ENCODE results near the gene FZD1.
"Not testable (repeated sequence)": the region's sequence is repeated elsewhere in the genome, so short reads cannot be mapped to it uniquely, and the experiment has no call there.

The FZD1 gene

GRCh38 chr7:91306266-91306665 is 42.0 kb downstream of the FZD1 start:
- Histone ChIP-seq H3K27me3 (ENCODE audit: control insufficient read depth, insufficient read depth, low read length) (peaks cover 3% of the 10 kb centered on the region), H3K4me3 (ENCODE audit: low read length) (no peak overlapping the region), H3K4me1 (ENCODE audit: control insufficient read depth, insufficient read depth, low read length) (no peaks in the 10 kb centered on the region), H3K9me3 (replicated peaks; ENCODE audit: low read length) (no peaks in the 10 kb centered on the region), H3K36me3 (ENCODE audit: insufficient read depth, low read length) (no peaks in the 10 kb centered on the region), H3K9ac (ENCODE audit: low read depth, low read length) (no peak overlapping the region), H3K4me2 (ENCODE audit: low read length) (no peak overlapping the region)

- Histone ChIP-seq H3K9me3 (replicated peaks; ENCODE audit: low read length) (no peaks in the 10 kb centered on the region), H3K27me3 (ENCODE audit: control insufficient read depth, insufficient read depth, low read length) (peaks cover 3% of the 10 kb centered on the region), H3K9ac (ENCODE audit: low read depth, low read length) (no peak overlapping the region), H3K4me1 (ENCODE audit: control insufficient read depth, insufficient read depth, low read length) (no peaks in the 10 kb centered on the region), H3K4me3 (ENCODE audit: low read length) (no peak overlapping the region), H3K36me3 (ENCODE audit: insufficient read depth, low read length) (no peaks in the 10 kb centered on the region), H3K4me2 (ENCODE audit: low read length) (no peak overlapping the region)
These were observed 43.2 kb downstream of the FZD1 start for GRCh38 chr7:91307467-91307866.

- not testable (repeated sequence) for H3K4me3 ChIP-seq (ENCODE audit: low read length); H3K9me3 ChIP-seq (replicated peaks; ENCODE audit: low read length); H3K36me3 ChIP-seq (ENCODE audit: insufficient read depth, low read length); H3K27me3 ChIP-seq (ENCODE audit: control insufficient read depth, insufficient read depth, low read length); H3K9ac ChIP-seq (ENCODE audit: low read depth, low read length); H3K4me2 ChIP-seq (ENCODE audit: low read length); H3K4me1 ChIP-seq (ENCODE audit: control insufficient read depth, insufficient read depth, low read length)
These were observed 44.0 kb downstream of the FZD1 start for GRCh38 chr7:91308191-91308590.

- Histone ChIP-seq H3K27me3 (ENCODE audit: control insufficient read depth, insufficient read depth, low read length) (no peaks in the 10 kb centered on the region), H3K4me1 (ENCODE audit: control insufficient read depth, insufficient read depth, low read length) (no peaks in the 10 kb centered on the region), H3K36me3 (ENCODE audit: insufficient read depth, low read length) (no peaks in the 10 kb centered on the region), H3K9ac (ENCODE audit: low read depth, low read length) (no peak overlapping the region), H3K4me3 (ENCODE audit: low read length) (no peak overlapping the region), H3K4me2 (ENCODE audit: low read length) (no peak overlapping the region), H3K9me3 (replicated peaks; ENCODE audit: low read length) (no peaks in the 10 kb centered on the region)
These were observed 46.7 kb downstream of the FZD1 start for GRCh38 chr7:91310830-91311460.

- Histone ChIP-seq H3K9ac (ENCODE audit: low read depth, low read length) (no peak overlapping the region), H3K36me3 (ENCODE audit: insufficient read depth, low read length) (no peaks in the 10 kb centered on the region), H3K9me3 (replicated peaks; ENCODE audit: low read length) (no peaks in the 10 kb centered on the region), H3K27me3 (ENCODE audit: control insufficient read depth, insufficient read depth, low read length) (no peaks in the 10 kb centered on the region), H3K4me1 (ENCODE audit: control insufficient read depth, insufficient read depth, low read length) (no peaks in the 10 kb centered on the region), H3K4me2 (ENCODE audit: low read length) (no peak overlapping the region), H3K4me3 (ENCODE audit: low read length) (no peak overlapping the region)
These were observed 47.6 kb downstream of the FZD1 start for GRCh38 chr7:91311839-91312238.

- H3K4me3 ChIP-seq (ENCODE audit: low read length): no peak overlapping the region
- H3K36me3 ChIP-seq (ENCODE audit: insufficient read depth, low read length): no peaks in the 10 kb centered on the region
- no peaks in the 10 kb centered on the region for H3K4me1 ChIP-seq (ENCODE audit: control insufficient read depth, insufficient read depth, low read length)
- no peak overlapping the region for H3K4me2 ChIP-seq (ENCODE audit: low read length)
- no peaks in the 10 kb centered on the region for H3K9me3 ChIP-seq (replicated peaks; ENCODE audit: low read length)
- H3K27me3 ChIP-seq (ENCODE audit: control insufficient read depth, insufficient read depth, low read length): no peaks in the 10 kb centered on the region
- no peak overlapping the region for H3K9ac ChIP-seq (ENCODE audit: low read depth, low read length)
These were observed 48.9 kb downstream of the FZD1 start for GRCh38 chr7:91313113-91313512.

GRCh38 chr7:91314591-91315323 is 50.5 kb downstream of the FZD1 start:
- no peaks in the 10 kb centered on the region for H3K27me3 ChIP-seq (ENCODE audit: control insufficient read depth, insufficient read depth, low read length)
- no peaks in the 10 kb centered on the region for H3K36me3 ChIP-seq (ENCODE audit: insufficient read depth, low read length)
- H3K4me1 ChIP-seq (ENCODE audit: control insufficient read depth, insufficient read depth, low read length): no peaks in the 10 kb centered on the region
- H3K4me3 ChIP-seq (ENCODE audit: low read length): no peak overlapping the region
- no peaks in the 10 kb centered on the region for H3K9me3 ChIP-seq (replicated peaks; ENCODE audit: low read length)
- H3K9ac ChIP-seq (ENCODE audit: low read depth, low read length): no peak overlapping the region
- no peak overlapping the region for H3K4me2 ChIP-seq (ENCODE audit: low read length)

GRCh38 chr7:91316426-91316825 is 52.2 kb downstream of the FZD1 start:
- no peaks in the 10 kb centered on the region for H3K4me1 ChIP-seq (ENCODE audit: control insufficient read depth, insufficient read depth, low read length)
- H3K27me3 ChIP-seq (ENCODE audit: control insufficient read depth, insufficient read depth, low read length): no peaks in the 10 kb centered on the region
- H3K9me3 ChIP-seq (replicated peaks; ENCODE audit: low read length): no peaks in the 10 kb centered on the region
- H3K4me3 ChIP-seq (ENCODE audit: low read length): no peak overlapping the region
- no peak overlapping the region for H3K9ac ChIP-seq (ENCODE audit: low read depth, low read length)
- H3K4me2 ChIP-seq (ENCODE audit: low read length): no peak overlapping the region
- H3K36me3 ChIP-seq (ENCODE audit: insufficient read depth, low read length): no peaks in the 10 kb centered on the region

GRCh38 chr7:91319351-91319750 is 55.1 kb downstream of the FZD1 start:
- Histone ChIP-seq H3K4me2 (ENCODE audit: low read length) (no peak overlapping the region), H3K4me1 (ENCODE audit: control insufficient read depth, insufficient read depth, low read length) (no peaks in the 10 kb centered on the region), H3K36me3 (ENCODE audit: insufficient read depth, low read length) (no peaks in the 10 kb centered on the region), H3K9ac (ENCODE audit: low read depth, low read length) (no peak overlapping the region), H3K27me3 (ENCODE audit: control insufficient read depth, insufficient read depth, low read length) (no peaks in the 10 kb centered on the region), H3K9me3 (replicated peaks; ENCODE audit: low read length) (no peaks in the 10 kb centered on the region), H3K4me3 (ENCODE audit: low read length) (no peak overlapping the region)

- H3K9me3 ChIP-seq (replicated peaks; ENCODE audit: low read length): no peaks in the 10 kb centered on the region
- H3K4me3 ChIP-seq (ENCODE audit: low read length): no peak overlapping the region
- H3K4me2 ChIP-seq (ENCODE audit: low read length): no peak overlapping the region
- no peaks in the 10 kb centered on the region for H3K27me3 ChIP-seq (ENCODE audit: control insufficient read depth, insufficient read depth, low read length)
- no peak overlapping the region for H3K9ac ChIP-seq (ENCODE audit: low read depth, low read length)
- no peaks in the 10 kb centered on the region for H3K36me3 ChIP-seq (ENCODE audit: insufficient read depth, low read length)
- H3K4me1 ChIP-seq (ENCODE audit: control insufficient read depth, insufficient read depth, low read length): no peaks in the 10 kb centered on the region
These were observed 56.3 kb downstream of the FZD1 start for GRCh38 chr7:91320366-91321078.
